GM21381 (cell line): ENCODE measurements around the gene PRDM11.

Experiments used
- ATAC-seq: cut with Tn5 transposase; IDR thresholded peaks from one replicate; pipeline ENCODE4 v1.9.1; 2021; ENCODE audit warnings: mild to moderate bottlenecking, moderate library complexity; ENCODE audit not compliant: unreplicated experiment

PRDM11 gene

DNA sequence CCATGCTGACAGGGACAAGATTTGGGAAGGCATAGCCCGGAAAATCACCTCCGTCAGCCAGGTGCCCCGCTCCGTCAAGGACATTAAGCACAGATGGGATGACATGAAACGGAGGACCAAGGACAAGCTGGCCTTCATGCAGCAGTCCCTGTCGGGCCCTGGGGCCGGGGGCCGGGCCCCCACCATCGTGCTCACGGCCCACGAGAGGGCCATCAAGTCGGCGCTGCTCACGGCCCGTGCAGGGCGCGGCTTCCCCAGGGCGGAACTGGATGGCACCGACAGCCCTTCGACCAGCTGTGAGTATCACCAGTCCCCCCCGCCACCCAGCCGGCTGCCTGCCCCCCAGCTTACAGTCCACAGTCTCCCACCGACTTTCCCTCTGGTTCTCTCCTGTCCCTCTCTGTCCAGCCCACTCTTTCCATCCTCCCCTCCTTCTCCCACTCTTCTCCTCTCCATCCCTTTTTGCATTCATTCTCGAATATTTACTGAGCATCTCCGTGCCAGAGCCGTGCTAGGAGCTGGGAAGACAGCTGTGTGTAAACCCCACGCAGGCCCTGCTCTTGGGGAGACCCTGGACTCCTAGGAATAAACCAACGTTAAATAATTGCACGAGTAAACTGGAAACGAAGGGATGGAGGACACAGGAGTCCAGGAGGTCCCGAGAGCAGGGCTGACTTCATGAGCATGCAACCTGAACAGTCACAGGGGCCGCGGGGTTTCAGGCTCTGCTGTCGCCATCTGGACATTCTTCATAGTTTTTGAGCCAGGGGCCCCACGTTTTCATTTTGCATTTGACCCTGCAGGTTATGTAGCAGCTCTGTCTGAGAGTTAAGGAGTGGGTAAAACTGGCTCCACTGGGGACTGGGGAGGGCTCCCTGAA lies 62.8 kb downstream of the PRDM11 start:
- ATAC-seq = no peak

DNA sequence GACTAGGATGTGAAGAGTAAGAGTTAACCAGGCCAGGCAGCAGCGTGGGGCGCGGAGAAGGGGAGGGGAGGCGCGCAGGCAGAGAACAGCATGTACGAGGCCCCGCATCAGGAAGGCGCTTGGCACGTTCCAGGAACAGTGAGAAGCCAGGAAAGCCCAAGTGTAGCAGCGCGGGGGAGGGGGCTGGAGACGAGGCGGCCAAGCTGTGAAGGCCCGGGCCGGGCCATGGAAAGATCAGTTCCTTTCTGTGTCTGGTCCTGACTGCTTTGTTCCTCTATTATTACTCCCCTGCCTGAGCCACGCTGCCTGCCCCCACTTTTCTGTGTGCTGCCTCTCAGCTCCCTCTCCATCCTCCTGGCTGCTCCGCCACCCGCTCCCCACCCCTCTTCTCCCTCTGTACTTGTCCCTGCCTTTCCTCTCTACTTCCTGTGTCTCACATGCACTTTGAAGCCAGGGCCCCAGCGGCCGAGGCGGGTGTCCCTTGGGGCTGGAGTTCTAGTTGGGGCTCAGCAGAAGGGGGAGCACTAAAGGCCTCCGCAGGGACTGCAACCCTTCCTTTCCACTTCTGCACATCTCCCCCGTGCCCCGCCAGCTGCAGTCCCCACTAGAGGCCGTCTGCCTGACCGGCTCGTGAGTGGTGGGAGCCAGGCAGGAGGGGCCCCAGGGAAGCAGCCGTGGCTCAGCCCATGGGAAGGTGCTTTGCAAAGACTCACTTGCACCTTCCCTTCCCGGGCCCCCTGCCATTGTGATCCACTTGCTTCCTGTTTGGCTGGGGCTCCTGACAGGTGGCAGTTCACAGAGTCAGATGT lies 63.7 kb downstream of the PRDM11 start:
- no peak for ATAC-seq

DNA sequence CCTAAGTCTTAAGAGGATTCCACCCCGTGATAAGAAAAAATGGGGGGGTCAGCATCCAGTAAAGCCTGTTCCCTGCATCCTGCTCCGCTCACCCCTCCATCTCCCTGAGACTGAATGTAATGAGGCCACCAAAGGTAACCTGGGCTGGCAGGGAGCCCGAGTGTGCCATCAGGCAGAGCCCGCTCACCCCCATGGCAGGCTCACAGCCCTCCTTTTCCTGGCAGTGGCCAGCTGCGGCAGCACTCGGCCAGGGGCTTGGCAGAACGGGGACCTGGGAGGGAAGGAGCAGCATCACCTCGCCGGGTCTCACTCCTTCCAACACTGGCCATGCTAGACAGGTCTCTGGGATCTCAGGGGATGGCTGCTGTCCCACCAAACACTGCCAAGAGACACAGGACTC lies 64.4 kb downstream of the PRDM11 start:
- no peak for ATAC-seq

DNA sequence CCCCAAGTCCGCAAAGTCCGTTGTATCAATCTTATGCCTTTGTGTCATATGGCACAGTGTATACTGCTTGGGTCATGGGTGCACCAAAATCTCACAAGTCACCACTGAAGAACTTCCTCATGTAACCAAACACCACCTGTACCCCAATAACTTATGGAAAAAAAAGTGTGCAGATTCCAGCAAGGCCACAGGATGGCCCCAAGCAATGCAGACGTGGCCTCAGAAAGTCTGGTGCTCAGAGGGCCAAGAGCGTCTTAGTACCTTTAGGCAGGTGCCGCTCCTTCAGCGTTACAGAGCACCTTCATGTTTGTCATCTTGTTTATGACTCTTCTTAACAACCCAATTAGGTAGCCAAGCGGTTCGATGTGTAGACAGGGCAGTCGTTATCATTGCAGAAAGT lies 65.3 kb downstream of the PRDM11 start:
- ATAC-seq = no peak

DNA sequence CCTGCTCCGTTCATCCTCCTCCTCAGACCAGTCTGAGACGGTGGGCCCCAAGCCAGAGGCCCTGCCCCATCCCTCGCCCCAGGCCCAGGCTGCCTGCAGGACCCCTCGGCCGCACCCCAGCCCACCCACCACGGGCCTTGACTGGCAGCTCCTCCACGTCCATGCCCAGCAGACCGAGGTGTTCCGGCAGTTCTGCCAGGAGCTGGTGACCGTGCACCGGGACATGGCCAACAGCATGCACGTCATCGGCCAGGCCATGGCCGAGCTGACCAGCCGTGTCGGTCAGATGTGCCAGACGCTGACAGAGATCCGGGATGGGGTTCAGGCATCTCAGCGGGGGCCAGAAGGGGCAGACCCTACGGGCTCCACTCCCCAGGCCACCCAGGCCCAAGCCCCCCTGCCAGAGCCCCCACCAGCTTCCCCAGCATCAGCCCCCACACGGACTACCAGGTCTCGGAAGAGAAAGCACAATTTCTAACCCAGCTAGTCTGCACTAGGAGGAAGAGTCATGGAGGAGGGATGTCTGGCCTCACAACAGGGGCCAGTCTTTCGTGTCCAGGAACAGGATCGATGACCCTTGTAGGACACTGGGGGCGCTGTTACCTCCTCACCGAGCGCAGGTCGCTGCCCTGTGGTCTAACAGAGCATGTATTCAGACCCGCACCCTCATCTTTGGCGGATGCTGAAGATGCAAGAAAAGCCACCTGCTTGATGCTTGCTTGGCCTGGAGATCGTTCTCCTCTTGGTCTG lies 66.3 kb downstream of the PRDM11 start:
- ATAC-seq = no peak

DNA sequence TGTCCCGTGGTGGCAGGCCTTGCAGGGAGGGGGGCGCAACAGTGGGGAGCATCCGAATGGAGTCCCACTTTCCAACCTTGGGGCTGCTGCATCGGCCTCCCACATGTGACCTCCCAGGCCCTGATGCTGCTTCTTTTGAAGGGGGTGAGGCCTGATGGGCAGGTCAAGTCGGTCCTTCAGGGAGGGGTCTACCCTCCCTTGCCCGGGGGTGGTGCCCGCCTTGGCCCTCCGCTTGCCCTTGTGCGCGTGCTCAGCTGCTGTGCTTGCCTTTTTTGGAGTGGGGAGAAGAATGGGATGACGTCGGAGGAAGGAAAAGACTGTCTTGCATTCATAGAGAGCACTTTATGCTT lies 66.9 kb downstream of the PRDM11 start:
- no peak for ATAC-seq

DNA sequence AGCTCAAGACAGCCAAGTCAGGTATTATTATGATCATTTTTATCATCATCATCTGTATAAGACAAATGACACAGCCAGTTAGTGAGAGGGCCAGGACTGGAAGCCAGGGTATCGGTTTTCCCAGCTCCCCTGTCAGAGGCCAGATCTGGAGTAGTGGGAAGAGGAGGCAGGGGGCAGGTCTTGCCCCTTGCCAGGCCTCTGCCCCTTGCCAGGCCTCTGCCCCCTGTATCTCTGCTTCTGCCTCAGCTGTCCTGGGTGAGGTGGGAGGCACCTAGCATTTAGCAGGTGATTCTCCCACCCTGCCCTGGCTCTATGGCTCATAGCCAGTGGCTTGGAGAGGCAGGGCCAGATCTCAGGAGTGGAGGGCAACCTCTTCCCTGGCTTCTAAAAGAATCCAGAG lies 67.3 kb downstream of the PRDM11 start:
- no peak for ATAC-seq

DNA sequence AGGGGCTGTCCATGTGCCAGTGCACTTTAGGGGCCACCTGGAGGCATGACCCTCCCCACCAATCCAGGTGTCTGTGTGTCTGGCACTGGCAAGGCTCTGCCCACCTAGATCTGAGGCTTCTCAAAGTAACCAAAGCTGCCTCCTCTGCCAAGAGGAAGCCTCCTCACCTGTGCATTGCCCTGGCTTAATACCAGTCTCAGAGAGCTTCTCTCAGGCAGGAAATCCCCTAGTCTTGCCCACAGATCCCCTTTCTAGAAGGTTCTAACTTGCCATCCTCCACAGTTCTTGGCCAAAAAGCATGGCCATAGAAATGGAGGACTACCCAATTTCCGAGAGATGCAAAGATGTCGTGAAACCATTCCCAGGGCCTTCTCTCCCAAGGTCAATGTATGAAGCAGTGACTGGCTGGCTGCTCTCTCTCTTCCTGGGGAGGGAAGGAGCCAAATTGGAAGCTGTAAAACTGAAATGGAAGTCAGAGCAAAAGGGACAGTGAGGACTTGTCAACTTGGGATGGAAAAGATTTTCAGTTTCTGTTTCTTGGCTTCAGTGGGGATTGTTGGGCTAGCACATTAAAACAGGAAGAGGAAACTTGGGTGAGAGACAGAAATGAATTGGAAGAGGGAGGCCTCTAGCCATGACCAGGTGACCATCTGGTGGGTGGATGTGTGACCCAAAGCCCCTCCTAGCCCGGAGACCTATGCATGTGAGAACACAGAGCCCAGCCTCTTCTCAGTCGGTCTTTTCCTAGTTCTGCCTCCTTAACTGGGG lies 68.8 kb downstream of the PRDM11 start:
- no peak for ATAC-seq

DNA sequence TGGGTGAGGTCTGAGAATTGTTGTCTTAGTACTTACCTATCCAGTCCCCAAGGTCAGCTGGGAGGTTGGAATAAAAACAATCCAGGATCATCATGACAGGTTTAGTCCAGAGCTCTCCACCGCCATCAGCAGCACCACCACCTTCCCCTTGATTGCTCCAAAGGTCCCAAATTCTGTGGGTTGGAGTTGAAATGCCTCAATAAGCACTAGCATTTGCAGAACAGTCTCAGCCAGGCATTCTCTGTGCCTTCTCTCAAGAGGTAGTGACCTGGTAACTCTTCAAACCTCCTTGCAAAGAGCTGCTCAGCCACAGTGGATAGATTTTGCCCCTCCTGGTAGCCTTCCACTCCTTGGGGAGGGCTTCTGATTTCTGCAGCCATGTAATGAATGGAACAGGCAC lies 69.6 kb downstream of the PRDM11 start:
- ATAC-seq = no peak

DNA sequence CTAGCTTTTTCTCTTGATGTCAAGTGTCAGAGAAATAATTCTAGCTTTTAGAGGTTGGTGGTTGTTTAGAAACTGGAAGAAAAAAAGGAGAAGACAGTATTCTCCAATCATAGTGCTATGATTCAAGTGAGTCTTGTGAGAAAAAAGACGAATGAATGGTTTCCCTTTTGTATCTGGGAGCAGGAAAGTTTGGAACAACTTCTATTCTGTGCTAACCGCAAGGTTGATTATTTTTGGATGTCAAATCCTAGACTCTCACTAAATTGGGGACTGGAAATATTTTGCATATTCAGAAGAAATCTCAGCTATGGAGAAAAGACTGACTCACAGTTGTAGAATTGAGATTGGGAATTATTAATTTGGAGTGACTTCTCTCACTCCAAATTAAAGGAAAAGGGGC lies 70.5 kb downstream of the PRDM11 start:
- ATAC-seq = no peak

DNA sequence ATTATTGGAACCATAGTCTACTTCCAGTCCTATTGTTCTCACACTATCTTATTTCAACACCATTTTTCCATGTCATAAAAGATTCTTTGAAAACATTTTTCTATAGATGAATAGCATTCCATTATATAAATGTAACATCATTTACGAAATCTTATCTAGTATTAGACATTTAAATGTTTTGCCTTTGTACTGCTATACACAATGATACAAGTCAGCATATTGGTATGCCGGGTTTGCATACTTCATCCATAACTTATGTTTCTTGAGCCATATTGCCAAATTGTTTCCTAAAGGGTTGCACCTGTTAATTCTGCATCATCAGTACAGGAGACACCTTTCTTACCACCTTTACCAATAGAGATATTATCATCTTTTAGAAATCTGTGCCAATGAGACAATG lies 71.6 kb downstream of the PRDM11 start:
- ATAC-seq = no peak

DNA sequence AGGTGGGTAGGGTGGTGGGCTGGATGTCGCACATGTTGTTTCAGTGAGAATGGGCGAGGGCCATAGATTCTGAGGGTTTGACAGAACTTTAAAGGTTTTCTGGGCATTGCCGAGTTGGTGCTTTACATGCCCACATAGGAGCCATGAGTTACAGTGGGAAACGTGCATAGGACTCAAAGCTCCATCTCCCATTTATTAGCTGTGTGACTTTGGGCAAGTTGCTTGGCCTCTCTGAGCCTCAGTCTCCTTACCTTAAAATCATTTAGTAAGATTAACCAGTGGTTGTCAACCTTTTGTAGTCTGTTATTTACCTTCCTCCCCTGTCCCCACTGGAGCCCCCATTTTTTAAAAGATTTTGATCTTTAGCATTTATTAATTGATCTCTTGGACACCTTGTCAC lies 72.3 kb downstream of the PRDM11 start:
- ATAC-seq = no peak

DNA sequence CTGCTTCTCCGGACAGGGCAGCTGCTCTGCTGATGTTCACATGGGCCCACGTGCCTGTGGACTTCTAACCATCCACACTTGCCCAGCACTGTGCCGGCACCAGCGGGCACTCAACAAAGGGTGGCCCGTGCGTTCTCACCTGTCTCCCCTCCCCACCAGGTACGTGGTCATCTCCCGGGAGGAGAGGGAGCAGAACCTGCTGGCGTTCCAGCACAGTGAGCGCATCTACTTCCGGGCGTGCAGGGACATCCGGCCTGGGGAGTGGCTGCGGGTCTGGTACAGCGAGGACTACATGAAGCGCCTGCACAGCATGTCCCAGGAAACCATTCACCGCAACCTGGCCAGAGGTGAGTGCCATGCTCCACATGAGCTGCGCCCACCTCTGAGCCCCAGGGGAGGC lies 73.0 kb downstream of the PRDM11 start:
- ATAC-seq = no peak

DNA sequence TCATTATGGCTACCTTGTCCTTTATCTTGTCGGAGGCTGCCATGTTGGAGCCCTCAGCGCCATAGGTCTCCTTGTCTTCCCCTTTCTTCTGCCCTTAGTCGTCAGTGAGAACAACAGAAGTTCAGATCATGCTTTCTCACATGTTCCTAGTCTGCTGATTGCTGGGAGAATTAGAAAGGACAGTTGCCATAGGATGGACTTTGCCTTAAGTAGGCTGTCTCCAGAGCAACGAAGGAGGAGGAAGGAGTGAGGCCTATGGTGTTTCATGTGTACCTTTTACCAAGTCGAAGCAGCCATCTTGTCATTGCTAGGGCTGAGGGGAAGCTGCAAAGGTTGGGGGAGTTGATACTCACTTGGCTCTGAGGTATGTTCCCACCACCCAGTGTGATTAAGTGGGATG lies 77.1 kb downstream of the PRDM11 start:
- no peak for ATAC-seq

DNA sequence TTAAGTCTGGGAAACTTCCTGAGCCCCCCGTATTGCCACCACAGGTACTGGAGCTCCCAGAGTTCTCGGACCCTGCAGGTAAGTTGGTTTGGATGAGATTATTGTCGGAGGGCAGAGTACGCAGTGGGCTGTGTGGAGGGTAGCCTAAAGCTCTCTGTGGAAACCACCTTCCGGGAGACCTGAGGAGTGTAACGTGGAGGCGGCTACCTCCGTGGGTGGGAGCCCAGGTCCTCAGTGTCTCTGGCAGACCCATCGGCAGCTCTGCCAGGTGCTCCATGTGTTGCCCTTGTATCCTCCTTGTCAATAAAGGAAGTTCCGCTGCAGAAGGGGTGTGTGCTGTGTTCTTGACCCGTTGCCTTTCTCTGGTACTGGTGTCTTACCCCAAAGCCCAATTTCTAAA lies 78.3 kb downstream of the PRDM11 start:
- ATAC-seq = no peak

DNA sequence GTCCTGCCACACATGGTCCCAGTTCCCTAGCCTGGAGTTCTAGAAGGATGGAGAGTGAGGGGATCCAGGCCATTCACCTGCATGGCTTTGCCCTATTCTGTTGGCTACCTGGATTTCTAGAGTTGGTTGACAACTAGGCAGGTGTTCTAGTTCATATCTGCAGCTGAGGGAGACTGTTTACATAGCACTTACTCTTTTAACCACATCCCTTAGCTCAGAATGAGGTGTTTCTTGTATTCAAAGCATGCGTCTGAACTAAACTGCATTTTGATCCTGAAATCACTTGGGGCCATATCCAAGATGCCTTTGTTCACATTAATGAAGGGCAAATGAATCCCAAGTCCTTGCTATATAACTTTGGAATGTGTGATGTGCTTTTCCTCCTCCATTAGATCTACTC lies 78.8 kb downstream of the PRDM11 start:
- no peak for ATAC-seq

DNA sequence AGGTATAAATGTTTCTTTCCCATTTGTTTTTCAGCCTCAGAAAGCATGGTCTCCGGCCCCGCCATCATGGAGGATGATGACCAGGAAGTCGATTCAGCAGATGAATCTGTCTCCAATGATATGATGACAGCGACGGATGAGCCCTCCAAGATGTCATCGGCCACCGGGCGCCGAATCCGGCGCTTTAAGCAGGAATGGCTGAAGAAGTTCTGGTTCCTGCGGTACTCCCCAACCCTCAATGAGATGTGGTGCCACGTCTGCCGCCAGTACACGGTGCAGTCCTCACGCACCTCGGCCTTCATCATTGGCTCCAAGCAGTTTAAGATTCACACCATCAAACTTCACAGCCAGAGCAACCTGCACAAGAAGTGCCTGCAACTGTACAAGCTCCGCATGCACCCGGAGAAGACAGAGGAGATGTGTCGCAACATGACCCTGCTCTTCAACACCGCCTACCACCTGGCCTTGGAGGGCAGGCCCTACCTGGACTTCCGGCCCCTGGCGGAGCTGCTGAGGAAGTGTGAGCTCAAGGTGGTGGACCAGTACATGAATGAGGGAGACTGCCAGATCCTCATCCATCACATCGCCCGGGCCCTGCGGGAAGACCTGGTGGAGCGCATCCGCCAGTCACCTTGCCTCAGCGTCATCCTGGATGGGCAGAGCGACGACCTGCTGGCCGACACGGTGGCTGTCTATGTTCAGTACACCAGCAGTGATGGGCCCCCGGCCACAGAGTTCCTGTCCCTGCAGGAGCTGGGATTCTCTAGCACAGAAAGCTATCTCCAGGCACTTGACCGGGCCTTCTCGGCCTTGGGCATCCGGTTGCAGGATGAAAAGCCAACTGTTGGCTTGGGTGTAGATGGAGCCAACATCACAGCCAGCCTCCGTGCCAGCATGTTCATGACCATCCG lies 79.8 kb downstream of the PRDM11 start:
- ATAC-seq = no peak

DNA sequence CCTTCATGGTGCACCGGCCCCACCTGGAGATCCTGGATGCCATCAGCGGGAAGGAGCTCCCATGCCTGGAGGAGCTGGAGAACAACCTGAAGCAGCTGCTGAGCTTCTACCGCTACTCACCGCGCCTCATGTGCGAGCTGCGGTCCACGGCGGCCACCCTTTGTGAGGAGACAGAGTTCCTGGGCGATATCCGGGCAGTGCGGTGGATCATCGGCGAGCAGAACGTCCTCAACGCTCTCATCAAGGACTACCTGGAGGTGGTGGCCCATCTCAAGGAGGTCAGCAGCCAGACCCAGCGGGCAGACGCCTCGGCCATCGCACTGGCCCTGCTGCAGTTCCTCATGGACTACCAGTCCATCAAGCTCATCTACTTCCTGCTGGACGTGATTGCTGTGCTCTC lies 80.5 kb downstream of the PRDM11 start:
- no peak for ATAC-seq

DNA sequence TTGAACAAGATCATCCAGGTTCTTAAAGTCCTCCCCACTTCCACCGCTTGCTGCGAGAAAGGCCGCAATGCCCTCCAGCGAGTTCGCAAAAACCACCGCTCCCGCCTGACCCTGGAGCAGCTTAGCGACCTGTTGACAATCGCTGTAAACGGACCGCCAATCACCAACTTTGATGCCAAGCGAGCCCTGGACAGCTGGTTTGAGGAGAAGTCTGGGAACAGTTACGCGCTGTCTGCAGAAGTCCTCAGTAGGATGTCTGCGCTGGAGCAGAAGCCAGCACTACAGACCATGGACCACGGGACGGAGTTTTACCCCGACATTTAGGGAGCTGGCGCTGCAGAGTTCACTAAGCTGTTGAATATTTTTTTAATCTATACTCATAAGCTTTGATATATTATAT lies 81.4 kb downstream of the PRDM11 start:
- ATAC-seq = no peak
